Fibroblast of lung (primary cell): ENCODE measurements around the gene FBF1.

ENCODE experiments used
- EZH2 ChIP-seq: IDR thresholded peaks from 2 replicates; pipeline ENCODE4 v1.5.1; 2012; ENCODE audit warnings: low read length, control low read depth, mild to moderate bottlenecking; ENCODE audit errors: missing control alignments
- TF ChIP-seq, protein P1 (sequence below), 2 donors: IDR thresholded peaks in 1 of 2; conservative IDR thresholded peaks in 1 of 2; 1 replicate in 1 of 2; 2 replicates in 1 of 2; pipeline ENCODE4 v1.5.1; 2011 to 2012; ENCODE audit warnings: low read length in 2 of 2, control low read depth in 1 of 2, inconsistent platforms in 1 of 2, low read depth in 1 of 2, mild to moderate bottlenecking in 1 of 2

DNA sequence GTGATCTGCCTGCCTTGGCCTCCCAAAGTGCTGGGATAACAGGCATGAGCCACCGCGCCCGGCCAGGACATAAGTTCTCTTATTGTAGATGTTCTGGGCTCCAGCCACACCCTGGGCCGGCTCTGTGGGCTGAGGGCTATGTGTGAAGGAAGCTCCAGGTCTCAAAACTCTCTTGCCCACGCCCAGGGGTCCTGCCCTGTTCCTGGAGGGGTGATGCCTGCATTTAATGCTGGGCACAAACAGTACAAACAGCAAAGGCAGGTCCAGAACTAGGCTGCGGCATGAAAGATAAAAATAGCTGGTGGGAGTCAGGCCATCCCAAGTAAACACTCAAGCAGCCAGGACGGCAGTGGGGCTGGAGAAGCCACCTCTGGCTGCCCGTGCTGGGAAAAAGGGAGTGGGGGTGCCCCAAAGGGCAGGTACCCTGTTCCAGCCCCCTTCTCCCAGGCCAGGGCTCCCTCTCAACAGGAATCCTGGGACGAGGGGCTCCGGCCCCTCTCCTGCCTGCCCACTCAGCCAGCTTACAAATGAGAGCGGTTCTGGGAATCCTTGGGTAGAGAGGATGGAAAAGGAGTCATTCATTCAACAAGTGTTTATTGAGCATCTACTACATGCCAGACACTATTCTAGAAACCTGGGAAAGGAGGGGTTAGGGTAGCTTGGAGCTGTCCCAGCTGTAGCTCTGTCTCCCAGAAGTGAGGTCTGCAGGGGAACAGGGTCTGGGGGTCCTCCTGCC is 67.1 kb downstream of the FBF1 start:
- TF ChIP-seq, protein P1, sequence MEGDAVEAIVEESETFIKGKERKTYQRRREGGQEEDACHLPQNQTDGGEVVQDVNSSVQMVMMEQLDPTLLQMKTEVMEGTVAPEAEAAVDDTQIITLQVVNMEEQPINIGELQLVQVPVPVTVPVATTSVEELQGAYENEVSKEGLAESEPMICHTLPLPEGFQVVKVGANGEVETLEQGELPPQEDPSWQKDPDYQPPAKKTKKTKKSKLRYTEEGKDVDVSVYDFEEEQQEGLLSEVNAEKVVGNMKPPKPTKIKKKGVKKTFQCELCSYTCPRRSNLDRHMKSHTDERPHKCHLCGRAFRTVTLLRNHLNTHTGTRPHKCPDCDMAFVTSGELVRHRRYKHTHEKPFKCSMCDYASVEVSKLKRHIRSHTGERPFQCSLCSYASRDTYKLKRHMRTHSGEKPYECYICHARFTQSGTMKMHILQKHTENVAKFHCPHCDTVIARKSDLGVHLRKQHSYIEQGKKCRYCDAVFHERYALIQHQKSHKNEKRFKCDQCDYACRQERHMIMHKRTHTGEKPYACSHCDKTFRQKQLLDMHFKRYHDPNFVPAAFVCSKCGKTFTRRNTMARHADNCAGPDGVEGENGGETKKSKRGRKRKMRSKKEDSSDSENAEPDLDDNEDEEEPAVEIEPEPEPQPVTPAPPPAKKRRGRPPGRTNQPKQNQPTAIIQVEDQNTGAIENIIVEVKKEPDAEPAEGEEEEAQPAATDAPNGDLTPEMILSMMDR (conservative IDR thresholded peaks at IDR 0.05 in 1 of 2, IDR thresholded peaks at IDR 0.05 in 1 of 2; ENCODE audit: low read depth in 1 of 2, low read length in 2 of 2), result no peak
- TF ChIP-seq EZH2, result no peak
